Stimulated activated naive CD8-positive, alpha-beta T cell treated with anti-CD3 and anti-CD28 coated beads, Interleukin-15, amount 100 ng/mL, for 72 hours (primary cell): ENCODE measurements around the gene ANKRD65.

Source experiments
- ATAC-seq: fragments of 150-1000 bp; cut with Tn5 transposase; 2 replicates; pipeline ENCODE4 v1.10.0; 2021; ENCODE audit warnings: mild to moderate bottlenecking, moderate library complexity
- DNase-seq, 2 donors: peaks; one replicate each; pipeline ENCODE4 v3.0.0; 2021 to 2022
- H3K27ac Mint-ChIP-seq, 2 donors: one replicate each; pipeline ENCODE4 v1.8.0; 2022; ENCODE audit warnings: mild to moderate bottlenecking in 2 of 2, mixed read lengths in 2 of 2, moderate library complexity in 2 of 2
- H3K27me3 Mint-ChIP-seq: one replicate; pipeline ENCODE4 v1.8.0; 2022; ENCODE audit warnings: mixed read lengths
- H3K4me1 Mint-ChIP-seq: one replicate; pipeline ENCODE4 v1.8.0; 2022; ENCODE audit warnings: mild to moderate bottlenecking, mixed read lengths
- H3K4me3 Mint-ChIP-seq, 2 donors: one replicate each; pipeline ENCODE4 v1.8.0; 2022; ENCODE audit warnings: mild to moderate bottlenecking in 2 of 2, mixed read lengths in 2 of 2, moderate library complexity in 1 of 2
- H3K9me3 Mint-ChIP-seq, 2 donors: one replicate each; pipeline ENCODE4 v1.8.0; 2022; ENCODE audit warnings: mixed read lengths in 2 of 2

Gene ANKRD65

GRCh38 chr1:1400576-1401456 is 20.3 kb downstream of the ANKRD65 start:
- peaks cover 78% of the 10 kb centered on the region for H3K4me1 Mint-ChIP-seq

GRCh38 chr1:1399872-1400575 is 21.1 kb downstream of the ANKRD65 start:
- Mint-ChIP-seq H3K27me3 (no peaks in the 10 kb centered on the region), H3K4me1 (peaks cover 78% of the 10 kb centered on the region), H3K9me3 (no peaks in the 10 kb centered on the region), H3K27ac (peak overlapping the region; percentile 96 to 98), H3K4me3 (peak overlapping the region; percentile 93 to 96)
- DNase-seq (peak in 1 of 2 donors; percentile 19), ATAC-seq (peak; percentile 3)

More at GRCh38 chr1:1400576-1401456, 20.3 kb downstream of the ANKRD65 start:
- H3K9me3 Mint-ChIP-seq = no peaks in the 10 kb centered on the region
- H3K4me3 Mint-ChIP-seq = peak overlapping the region; percentile 93 to 96
- DNase-seq (no peak), ATAC-seq (no peak)
- peak overlapping the region; percentile 95 to 96 for H3K27ac Mint-ChIP-seq
- H3K27me3 Mint-ChIP-seq = no peaks in the 10 kb centered on the region

GRCh38 chr1:1399187-1399871 is 21.7 kb downstream of the ANKRD65 start, which contains the start of gene CCNL2:
TSS of gene CCNL2 (minus strand) at chr1:1399335. CDS start at chr1:1399306, 29 bp downstream.
- H3K4me1 Mint-ChIP-seq = peaks cover 71% of the 10 kb centered on the region
- H3K4me3 Mint-ChIP-seq = peak within 1 kb of the TSS; percentile 93 to 96
- DNase-seq (peak; percentile 100), ATAC-seq (peak; percentile 98)
- H3K27ac Mint-ChIP-seq = peak within 1 kb of the TSS; percentile 96 to 98
- no peaks in the 10 kb centered on the region for H3K9me3 Mint-ChIP-seq
- no peaks in the 10 kb centered on the region for H3K27me3 Mint-ChIP-seq

- Mint-ChIP-seq H3K27ac (peak overlapping the region; percentile 93 to 97), H3K4me3 (peak overlapping the region; percentile 93 to 96), H3K9me3 (no peaks in the 10 kb centered on the region), H3K27me3 (no peaks in the 10 kb centered on the region), H3K4me1 (peaks cover 67% of the 10 kb centered on the region)
- ATAC-seq (peak; percentile 6), DNase-seq (no peak)
Measured at GRCh38 chr1:1398677-1399186, 22.3 kb downstream of the ANKRD65 start.

DNA sequence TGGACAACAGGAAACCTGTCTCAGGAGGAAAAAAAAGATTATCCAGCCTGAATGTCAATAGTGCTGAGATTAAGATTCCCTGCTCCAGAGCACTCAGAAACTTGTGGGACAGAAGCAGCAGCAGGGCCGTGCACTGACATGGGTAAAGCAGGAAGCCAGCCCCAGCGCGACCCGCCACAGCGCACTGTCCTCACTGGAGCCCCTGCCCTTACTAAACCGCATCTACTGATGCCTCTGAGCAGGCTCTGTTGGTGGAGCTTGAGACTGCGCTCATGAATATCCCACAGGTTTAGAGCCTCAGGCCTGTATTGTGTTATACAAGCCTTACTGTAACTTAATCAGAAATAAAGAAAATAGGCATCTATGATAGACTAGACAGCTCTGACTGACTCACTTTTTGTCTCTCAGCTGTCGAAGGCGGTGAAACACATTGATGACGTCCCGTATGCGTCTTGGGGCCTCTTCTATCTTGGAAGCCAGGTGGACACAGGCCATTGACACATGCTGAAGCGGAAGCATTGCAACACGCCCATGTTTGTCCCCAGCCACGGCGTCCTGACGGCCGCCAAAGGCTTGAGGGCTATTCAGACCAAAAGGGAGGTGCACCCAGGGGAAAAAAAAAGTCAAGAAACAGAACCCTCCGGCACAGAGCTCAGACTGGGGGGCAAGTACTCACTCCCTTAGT is 23.1 kb downstream of the ANKRD65 start:
- Mint-ChIP-seq H3K9me3 (no peaks in the 10 kb centered on the region), H3K4me3 (peak overlapping the region; percentile 93 to 96), H3K27me3 (no peaks in the 10 kb centered on the region), H3K27ac (peak overlapping the region; percentile 93 to 97), H3K4me1 (peaks cover 68% of the 10 kb centered on the region)
- ATAC-seq (no peak), DNase-seq (no peak)

GRCh38 chr1:1395166-1395565 is 25.9 kb downstream of the ANKRD65 start:
- no peak for DNase-seq
- Mint-ChIP-seq H3K27me3 (no peaks in the 10 kb centered on the region), H3K27ac (peak overlapping the region in 1 of 2 donors; percentile 80), H3K4me1 (peaks cover 54% of the 10 kb centered on the region), H3K4me3 (peak overlapping the region in 1 of 2 donors; percentile 29), H3K9me3 (no peaks in the 10 kb centered on the region)
- no peak for ATAC-seq

DNA sequence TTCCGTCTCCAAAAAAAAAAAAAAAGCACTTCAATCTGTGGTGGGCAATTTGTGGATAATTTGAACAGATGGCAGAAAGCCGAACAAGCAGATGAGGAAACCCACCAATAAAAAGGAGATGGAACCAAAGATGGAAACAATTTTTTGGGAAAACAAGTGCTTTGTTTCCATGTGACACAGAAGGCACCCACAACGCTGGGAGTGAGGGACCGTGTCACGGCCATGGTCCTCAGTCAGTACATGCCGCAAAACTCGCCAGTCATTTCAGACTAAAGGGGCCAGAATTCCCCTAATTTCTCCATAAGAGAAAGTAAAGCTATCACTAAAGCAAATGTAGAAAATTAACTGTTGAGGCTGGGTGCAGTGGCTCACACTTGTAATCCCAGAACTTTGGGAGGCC is 27.0 kb downstream of the ANKRD65 start:
- Mint-ChIP-seq H3K4me1 (peaks cover 46% of the 10 kb centered on the region), H3K9me3 (no peaks in the 10 kb centered on the region), H3K27ac (no peak overlapping the region), H3K4me3 (no peak overlapping the region), H3K27me3 (no peaks in the 10 kb centered on the region)
- DNase-seq = no peak
- ATAC-seq = no peak

GRCh38 chr1:1393428-1393827 is 27.6 kb downstream of the ANKRD65 start:
- no peak for DNase-seq
- Mint-ChIP-seq H3K4me3 (no peak overlapping the region), H3K27ac (no peak overlapping the region), H3K9me3 (no peaks in the 10 kb centered on the region), H3K27me3 (no peaks in the 10 kb centered on the region), H3K4me1 (peaks cover 46% of the 10 kb centered on the region)
- ATAC-seq = no peak

DNA sequence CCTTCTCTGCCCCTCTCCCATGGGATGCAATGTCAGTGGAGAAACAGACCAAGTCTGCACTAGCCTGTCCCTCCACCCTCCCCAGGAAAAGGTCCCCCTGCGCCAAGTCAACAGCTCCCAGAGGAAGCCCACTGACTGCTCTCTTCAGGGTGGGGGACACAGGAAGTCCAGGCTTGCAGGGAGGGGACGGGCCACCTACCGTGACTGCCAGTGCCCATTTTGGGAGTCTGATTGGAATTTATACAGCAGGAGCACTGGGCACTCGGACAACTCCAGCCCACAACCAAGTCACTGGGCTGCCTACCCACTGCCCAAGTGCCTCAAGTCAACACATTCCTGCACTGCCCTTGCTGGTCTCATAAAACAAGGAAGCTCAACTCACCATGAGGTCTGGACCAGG is 28.1 kb downstream of the ANKRD65 start:
- Mint-ChIP-seq H3K4me1 (peaks cover 42% of the 10 kb centered on the region), H3K9me3 (no peaks in the 10 kb centered on the region), H3K27me3 (no peaks in the 10 kb centered on the region), H3K27ac (no peak overlapping the region), H3K4me3 (no peak overlapping the region)
- no peak for DNase-seq
- no peak for ATAC-seq

- no peak for DNase-seq
- no peak for ATAC-seq
- Mint-ChIP-seq H3K27ac (peak overlapping the region; percentile 37 to 42), H3K4me1 (peaks cover 31% of the 10 kb centered on the region), H3K4me3 (no peak overlapping the region), H3K9me3 (no peaks in the 10 kb centered on the region), H3K27me3 (no peaks in the 10 kb centered on the region)
Measured at GRCh38 chr1:1391225-1391624, 29.9 kb downstream of the ANKRD65 start.

DNA sequence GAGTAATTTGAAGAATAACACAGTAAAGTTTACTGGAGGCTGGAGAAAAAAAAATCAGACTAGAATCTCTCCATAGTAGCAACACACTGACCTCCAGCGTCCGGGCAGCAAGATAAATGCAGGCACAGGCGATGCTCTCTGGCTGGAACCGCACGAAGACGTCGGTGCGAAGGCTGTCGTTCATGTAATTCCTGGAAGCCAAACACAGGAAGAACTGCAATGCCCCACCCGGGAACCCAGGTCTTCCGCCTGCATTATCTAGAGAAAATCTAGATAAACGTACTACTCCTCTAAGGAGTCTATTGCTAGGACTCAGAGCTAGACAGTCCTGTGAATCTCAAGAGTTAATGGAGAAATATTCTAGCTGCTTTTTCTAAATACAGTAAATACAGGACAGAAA is 30.4 kb downstream of the ANKRD65 start:
- no peaks in the 10 kb centered on the region for H3K27me3 Mint-ChIP-seq
- H3K4me1 Mint-ChIP-seq = peaks cover 28% of the 10 kb centered on the region
- DNase-seq = no peak
- H3K9me3 Mint-ChIP-seq = no peaks in the 10 kb centered on the region
- no peak overlapping the region for H3K4me3 Mint-ChIP-seq
- ATAC-seq = no peak
- H3K27ac Mint-ChIP-seq = peak overlapping the region in 1 of 2 donors; percentile 37

GRCh38 chr1:1388078-1388472 is 33.0 kb downstream of the ANKRD65 start:
- ATAC-seq = no peak
- H3K4me1 Mint-ChIP-seq = peaks cover 13% of the 10 kb centered on the region
- no peaks in the 10 kb centered on the region for H3K9me3 Mint-ChIP-seq
- H3K27me3 Mint-ChIP-seq = no peaks in the 10 kb centered on the region
- no peak overlapping the region for H3K4me3 Mint-ChIP-seq
- DNase-seq = no peak
- H3K27ac Mint-ChIP-seq = peak overlapping the region in 1 of 2 donors; percentile 67

GRCh38 chr1:1387098-1388077 is 33.7 kb downstream of the ANKRD65 start:
- Mint-ChIP-seq H3K4me1 (peaks cover 7% of the 10 kb centered on the region), H3K27ac (peak overlapping the region in 1 of 2 donors; percentile 67), H3K9me3 (no peaks in the 10 kb centered on the region), H3K27me3 (no peaks in the 10 kb centered on the region), H3K4me3 (no peak overlapping the region)
- ATAC-seq = no peak
- DNase-seq = no peak

DNA sequence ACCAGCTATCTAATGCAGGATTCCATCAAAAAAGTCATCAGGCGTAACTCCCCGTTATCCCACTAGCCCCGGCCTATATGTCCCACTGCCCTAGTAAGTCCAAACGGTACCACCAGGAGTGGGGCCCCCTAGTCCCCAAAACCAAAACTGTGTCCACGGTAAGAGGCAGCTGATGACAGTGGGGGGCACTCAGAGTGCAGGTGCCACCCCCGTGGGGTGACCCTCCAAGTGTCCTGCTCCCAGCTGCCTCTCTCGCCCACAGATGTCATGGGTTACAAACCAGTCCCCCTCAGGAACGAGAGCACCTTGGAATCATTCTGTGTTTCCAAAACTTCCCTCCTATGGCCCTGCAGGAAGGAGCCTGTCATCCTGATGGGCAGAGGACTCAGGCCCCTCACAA is 35.1 kb downstream of the ANKRD65 start:
- DNase-seq = no peak
- no peak for ATAC-seq
- H3K4me1 Mint-ChIP-seq = no peaks in the 10 kb centered on the region
- H3K27me3 Mint-ChIP-seq = no peaks in the 10 kb centered on the region
- no peak overlapping the region for H3K27ac Mint-ChIP-seq
- no peaks in the 10 kb centered on the region for H3K9me3 Mint-ChIP-seq
- no peak overlapping the region for H3K4me3 Mint-ChIP-seq
